Measurements from ENCODE around the gene SUPT6H. TPM values are rescaled to one million over a fixed set of nuclear protein-coding genes. Genes with fewer than 3 reads are reported as not detected.
A peak's percentile ranks its signal among the peaks of the same experiment; 100 is the strongest.
"Not testable (repeated sequence)": the region's sequence is repeated elsewhere in the genome, so short reads cannot be mapped to it uniquely, and the experiment has no call there.

The SUPT6H gene
- polyA plus RNA-seq, 6 donors from 2014 or later = 4.6 to 19.5 (median 7.4) TPM

DNA sequence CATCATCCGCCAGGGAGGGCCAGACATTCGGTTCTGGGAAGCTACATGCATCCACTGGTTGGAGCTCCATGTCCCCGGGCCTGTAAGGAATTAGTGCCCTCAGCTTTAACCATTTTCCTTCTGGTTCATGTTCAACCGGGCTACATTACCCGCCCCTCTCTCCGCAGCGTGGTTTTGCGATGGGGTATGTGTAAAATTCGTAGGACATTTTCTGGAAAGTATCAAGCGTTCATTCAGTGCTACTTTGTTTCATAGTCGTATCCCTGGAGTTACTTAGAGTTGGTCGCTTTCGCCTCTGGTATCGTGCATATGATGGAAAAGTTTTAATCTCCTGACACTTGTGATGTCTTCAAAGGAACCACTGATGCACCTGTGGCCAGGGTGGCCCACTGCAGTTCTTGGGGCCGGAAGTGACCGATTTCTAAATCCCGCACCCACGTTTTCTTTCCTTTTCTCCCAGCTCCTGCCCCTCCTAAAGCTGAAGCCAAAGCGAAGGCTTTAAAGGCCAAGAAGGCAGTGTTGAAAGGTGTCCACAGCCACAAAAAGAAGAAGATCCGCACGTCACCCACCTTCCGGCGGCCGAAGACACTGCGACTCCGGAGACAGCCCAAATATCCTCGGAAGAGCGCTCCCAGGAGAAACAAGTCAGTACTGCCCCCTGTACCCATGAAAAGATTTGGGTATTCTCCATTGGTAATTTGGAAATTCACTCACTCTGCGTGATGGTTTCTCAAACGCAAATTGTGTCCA is 58.4 kb downstream of the SUPT6H start:
- peak overlapping the region; percentile 96 to 99 (median 98) for H3K27ac Mint-ChIP-seq
- H3K4me1 Mint-ChIP-seq = peaks cover 44 to 63% (median 55%) of the 10 kb centered on the region in 3 donors
- H3K9me3 Mint-ChIP-seq = no peaks in the 10 kb centered on the region
- H3K27me3 Mint-ChIP-seq = no peaks in the 10 kb centered on the region
- H3K36me3 Mint-ChIP-seq = peaks cover 10 to 16% of the 10 kb centered on the region in 2 donors
- DNase-seq (no peak), ATAC-seq (ENCODE audit: low read depth in 2 of 2) (no peak)
- peak overlapping the region; percentile 92 to 100 (median 99) for H3K4me3 Mint-ChIP-seq

DNA sequence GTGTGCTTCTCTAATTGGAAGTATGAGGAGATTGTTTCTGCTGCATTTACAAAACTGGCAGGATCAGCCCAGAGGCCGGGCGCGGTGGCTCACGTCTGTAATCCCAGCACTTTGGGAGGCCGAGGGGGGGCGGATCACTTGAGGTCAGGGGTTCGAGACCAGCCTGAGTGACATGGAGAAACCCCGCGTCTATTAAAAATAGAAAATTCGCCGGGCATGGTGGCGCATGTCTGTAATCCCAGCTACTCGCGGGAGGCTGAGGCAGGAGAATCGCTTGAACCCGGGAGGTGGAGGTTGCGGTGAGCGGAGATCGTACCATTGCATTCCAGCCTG is 59.0 kb downstream of the SUPT6H start:
- H3K27me3 Mint-ChIP-seq; ATAC-seq (ENCODE audit: low read depth in 2 of 2); H3K9me3 Mint-ChIP-seq; DNase-seq: not testable (repeated sequence)
- Mint-ChIP-seq H3K27ac (peak overlapping the region in 5 of 6 donors; percentile 91 to 99 (median 98)), H3K4me3 (peak overlapping the region; percentile 92 to 100 (median 99)), H3K4me1 (peaks cover 49 to 66% (median 59%) of the 10 kb centered on the region in 3 donors), H3K36me3 (peaks cover 10 to 16% of the 10 kb centered on the region in 2 donors)

DNA sequence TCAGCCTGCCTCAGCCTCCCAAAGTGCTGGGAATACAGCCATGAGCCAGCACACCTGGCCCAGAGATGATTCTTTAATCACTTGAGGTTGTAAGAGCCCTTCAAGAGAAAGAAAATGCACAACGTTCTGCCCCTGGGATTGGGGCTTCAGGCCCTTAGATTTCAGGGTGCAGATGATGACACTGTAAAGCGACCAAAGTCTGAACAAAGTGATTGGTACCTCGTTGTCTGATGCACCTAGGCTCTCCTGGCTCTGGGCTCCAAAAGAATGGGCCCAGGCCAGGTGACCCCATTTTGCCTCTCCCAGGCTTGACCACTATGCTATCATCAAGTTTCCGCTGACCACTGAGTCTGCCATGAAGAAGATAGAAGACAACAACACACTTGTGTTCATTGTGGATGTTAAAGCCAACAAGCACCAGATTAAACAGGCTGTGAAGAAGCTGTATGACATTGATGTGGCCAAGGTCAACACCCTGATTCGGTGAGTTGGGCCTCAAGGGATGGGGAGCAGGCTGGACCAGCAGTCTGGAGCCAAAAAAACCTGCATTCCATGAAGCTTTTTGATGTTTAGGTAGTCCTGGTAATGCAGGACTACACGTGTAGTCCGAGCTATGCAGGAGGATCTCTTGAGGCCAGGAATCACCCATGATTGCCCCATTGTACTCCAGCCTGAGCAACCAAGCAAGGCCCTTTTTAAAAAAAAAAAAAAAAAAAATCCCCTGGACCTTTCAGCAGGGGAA is 60.6 kb downstream of the SUPT6H start:
- Mint-ChIP-seq H3K36me3 (peaks cover 10 to 16% of the 10 kb centered on the region in 2 donors), H3K27me3 (no peaks in the 10 kb centered on the region)

DNA sequence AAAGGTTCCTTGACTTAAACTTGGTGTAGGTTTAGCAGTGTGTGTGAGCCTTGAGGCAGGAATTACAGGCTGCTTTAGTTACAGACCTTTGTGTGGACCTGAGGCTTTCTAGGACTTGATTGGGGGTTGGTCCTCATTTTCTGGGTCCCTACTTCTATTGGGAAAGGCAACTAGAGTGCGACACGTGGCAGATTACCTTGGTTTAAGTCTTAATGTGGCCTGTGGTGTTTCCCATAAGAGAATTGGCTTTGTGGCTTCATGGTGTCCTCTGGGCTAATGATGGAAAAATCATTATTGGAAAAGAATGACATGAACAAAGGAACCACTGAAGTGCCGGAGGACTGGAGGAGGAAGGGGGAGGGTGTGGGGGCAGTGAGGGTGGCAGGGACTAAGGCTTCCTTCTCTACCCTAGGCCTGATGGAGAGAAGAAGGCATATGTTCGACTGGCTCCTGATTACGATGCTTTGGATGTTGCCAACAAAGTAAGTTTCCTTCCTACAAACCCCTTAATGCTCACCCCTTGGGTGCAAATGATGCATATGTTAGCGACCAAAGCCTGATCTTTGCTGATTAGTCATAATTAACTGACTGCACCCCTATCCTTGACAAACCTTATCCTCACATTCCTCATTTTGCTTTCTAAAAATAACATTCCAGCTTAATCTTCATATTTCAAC is 61.3 kb downstream of the SUPT6H start:
- no peaks in the 10 kb centered on the region for H3K9me3 Mint-ChIP-seq
- H3K27ac Mint-ChIP-seq = peak overlapping the region in 2 of 6 donors; percentile 57 to 92
- H3K4me1 Mint-ChIP-seq = peaks cover 59 to 74% (median 66%) of the 10 kb centered on the region in 3 donors
- no peak for ATAC-seq (ENCODE audit: low read depth in 2 of 2)
- peak overlapping the region in 6 of 8 donors; percentile 15 to 91 (median 28) for H3K4me3 Mint-ChIP-seq
- no peak for DNase-seq
- H3K27me3 Mint-ChIP-seq = no peaks in the 10 kb centered on the region
- peaks cover 10 to 16% of the 10 kb centered on the region in 2 donors for H3K36me3 Mint-ChIP-seq

More for the DNA sequence above, 60.6 kb downstream of the SUPT6H start:
- H3K4me1 Mint-ChIP-seq = peaks cover 60 to 72% (median 66%) of the 10 kb centered on the region in 3 donors
- no peaks in the 10 kb centered on the region for H3K9me3 Mint-ChIP-seq
- peak overlapping the region in 5 of 8 donors; percentile 19 to 95 (median 63) for H3K4me3 Mint-ChIP-seq
- ATAC-seq (ENCODE audit: low read depth in 2 of 2) = no peak
- DNase-seq = no peak
- H3K27ac Mint-ChIP-seq = peak overlapping the region in 3 of 6 donors; percentile 38 to 83 (median 70)

DNA sequence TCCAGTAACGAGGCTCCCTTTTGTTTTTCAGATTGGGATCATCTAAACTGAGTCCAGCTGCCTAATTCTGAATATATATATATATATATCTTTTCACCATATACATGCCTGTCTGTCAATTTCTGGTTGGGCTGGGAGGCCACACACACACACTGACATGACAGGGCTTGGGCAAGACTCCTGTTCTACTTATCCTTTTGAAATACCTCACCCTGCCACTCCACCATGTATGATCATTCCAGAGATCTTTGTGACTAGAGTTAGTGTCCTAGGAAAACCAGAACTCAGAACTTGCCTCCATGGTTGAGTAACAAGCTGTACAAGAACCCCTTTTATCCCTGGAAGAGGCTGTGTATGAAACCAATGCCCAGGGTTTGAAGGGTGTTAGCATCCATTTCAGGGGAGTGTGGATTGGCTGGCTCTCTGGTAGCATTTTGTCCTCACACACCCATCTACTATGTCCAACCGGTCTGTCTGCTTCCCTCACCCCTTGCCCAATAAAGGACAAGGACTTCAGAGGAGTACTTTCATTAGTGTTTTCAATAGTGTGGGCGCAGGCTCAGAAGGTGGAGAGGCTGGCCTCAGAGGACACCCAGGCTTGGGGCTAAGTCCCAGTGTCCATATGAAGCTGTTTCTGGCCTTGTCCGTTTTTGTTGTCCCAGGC is 62.0 kb downstream of the SUPT6H start:
- ATAC-seq (ENCODE audit: low read depth in 2 of 2); H3K27me3 Mint-ChIP-seq; DNase-seq; H3K9me3 Mint-ChIP-seq: not testable (repeated sequence)
- peaks cover 59 to 75% (median 65%) of the 10 kb centered on the region in 3 donors for H3K4me1 Mint-ChIP-seq
- H3K36me3 Mint-ChIP-seq = peaks cover 10 to 16% of the 10 kb centered on the region in 2 donors
- peak overlapping the region in 5 of 8 donors; percentile 61 to 100 (median 84) for H3K4me3 Mint-ChIP-seq
- peak overlapping the region in 3 of 6 donors; percentile 57 to 92 (median 84) for H3K27ac Mint-ChIP-seq

DNA sequence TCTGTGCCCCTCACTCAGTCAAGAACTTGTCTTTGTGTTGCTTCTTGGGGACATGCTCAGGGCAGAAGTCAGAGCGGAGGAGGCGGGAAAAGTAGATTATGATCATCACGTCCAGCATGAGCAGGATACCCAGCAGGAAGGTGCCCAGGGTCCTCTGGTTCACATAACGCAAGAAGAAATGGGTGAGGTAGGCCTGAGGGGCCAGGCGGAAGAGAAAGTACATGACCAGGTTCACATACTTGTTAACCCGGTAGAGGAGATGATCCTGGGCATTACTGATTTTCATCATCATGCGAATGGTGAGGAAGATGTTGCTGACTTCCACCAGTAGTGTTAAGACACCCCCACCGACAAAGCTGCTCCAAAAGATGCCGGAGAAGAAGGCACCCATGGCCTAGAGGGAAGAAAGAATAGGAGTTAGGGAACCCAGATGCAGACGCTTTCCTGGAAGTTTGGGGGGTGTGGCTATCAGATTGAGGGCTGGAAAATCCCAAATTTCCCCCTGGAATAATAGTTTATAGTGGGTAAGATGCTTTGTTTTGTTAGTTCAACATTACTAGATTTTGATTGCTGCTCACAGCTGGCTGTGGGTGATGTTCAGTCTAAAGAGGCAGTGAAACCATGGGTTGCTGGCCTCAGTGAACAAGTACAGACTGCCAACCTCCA is 62.6 kb downstream of the SUPT6H start:
- DNase-seq (no peak), ATAC-seq (ENCODE audit: low read depth in 2 of 2) (no peak)
- Mint-ChIP-seq H3K4me3 (peak overlapping the region; percentile 80 to 100 (median 86)), H3K4me1 (peaks cover 58 to 77% (median 65%) of the 10 kb centered on the region in 3 donors), H3K9me3 (no peaks in the 10 kb centered on the region), H3K27me3 (no peaks in the 10 kb centered on the region), H3K27ac (peak overlapping the region; percentile 16 to 92 (median 80)), H3K36me3 (peaks cover 10 to 16% of the 10 kb centered on the region in 2 donors)

DNA sequence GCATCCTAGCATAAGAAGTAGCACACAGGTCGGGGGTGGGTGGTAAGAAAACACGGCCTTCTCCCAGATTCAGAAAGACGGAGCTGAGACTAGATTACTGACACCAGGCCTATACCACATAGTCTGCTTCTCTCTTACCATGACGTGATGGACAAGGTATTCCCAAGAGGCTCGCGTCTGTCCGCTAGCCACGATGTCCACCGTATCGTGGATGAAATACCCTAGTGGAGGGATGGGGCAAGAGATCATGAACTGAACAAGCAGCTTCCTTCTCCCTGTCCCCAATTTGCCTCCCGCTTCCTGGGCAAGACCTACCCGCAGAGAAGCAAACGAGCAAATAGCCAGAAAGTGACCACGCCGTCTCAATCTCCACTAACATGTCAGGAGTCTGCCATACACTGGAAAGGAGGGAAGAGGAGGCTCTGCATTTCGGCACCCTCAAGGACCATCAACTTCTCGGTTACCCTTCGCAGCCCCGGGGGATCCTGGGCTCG is 63.2 kb downstream of the SUPT6H start:
- peak overlapping the region; percentile 80 to 100 (median 86) for H3K4me3 Mint-ChIP-seq
- peak overlapping the region; percentile 69 to 92 (median 82) for H3K27ac Mint-ChIP-seq
- H3K36me3 Mint-ChIP-seq = peaks cover 10 to 11% of the 10 kb centered on the region in 2 donors
- no peak for DNase-seq
- H3K4me1 Mint-ChIP-seq = peaks cover 56 to 75% (median 64%) of the 10 kb centered on the region in 3 donors
- no peaks in the 10 kb centered on the region for H3K9me3 Mint-ChIP-seq
- no peaks in the 10 kb centered on the region for H3K27me3 Mint-ChIP-seq
- no peak for ATAC-seq (ENCODE audit: low read depth in 2 of 2)

DNA sequence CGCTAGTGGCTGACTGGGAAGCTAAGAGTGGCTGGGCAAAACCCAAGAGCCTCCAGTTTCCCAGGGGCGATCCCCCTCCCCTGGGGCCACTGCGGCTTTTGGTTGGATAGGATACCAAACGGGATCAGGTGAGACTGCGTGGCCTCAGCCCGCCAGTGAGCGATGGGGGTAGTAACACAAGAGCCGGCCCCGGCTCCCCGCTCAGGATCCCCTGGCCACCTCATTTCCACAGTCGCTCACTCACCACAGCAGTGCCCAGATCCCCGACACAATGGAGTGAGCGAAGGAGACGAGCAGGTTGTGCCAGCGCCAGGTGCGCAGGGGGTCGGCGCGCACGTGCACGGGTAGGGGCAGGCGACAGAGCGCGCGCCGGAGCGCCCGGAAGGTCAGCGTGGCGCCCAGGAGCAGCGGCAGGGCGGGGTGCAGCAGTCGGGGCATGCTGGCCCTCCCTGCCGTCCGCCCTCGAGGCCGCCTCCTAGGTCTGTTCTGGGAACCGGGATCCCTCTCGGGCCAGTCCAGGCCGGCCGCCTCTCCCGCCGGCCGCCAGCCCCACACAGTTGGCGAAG is 63.7 kb downstream of the SUPT6H start:
- ATAC-seq (ENCODE audit: low read depth in 2 of 2) (no peak), DNase-seq (no peak)
- Mint-ChIP-seq H3K9me3 (no peaks in the 10 kb centered on the region), H3K36me3 (peaks cover 6 to 10% of the 10 kb centered on the region in 2 donors), H3K4me3 (peak overlapping the region; percentile 80 to 100 (median 88)), H3K27me3 (no peaks in the 10 kb centered on the region), H3K4me1 (peaks cover 56 to 71% (median 59%) of the 10 kb centered on the region in 3 donors), H3K27ac (peak overlapping the region in 5 of 6 donors; percentile 22 to 92 (median 82))

DNA sequence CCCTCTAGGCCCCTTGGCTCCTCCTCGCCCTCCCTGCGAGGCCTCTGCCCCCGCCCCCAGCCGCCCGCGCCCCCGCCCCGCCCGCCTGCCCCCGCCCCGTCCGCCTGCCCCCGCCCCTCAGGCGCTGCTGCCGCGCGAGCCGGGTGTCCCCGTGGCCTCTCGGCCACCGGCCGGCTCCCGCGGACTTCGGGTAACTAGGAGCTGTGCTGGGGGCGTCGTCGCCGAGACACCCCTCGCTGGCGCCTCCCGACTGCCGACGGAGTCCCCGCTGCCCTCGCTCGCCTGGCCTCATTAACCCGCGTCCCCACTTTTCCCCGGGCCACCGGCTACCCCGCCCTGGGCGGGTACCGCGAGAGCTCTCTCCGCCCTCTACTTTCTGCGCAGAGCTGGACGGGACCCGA is 64.2 kb downstream of the SUPT6H start, which contains the start of gene TLCD1:
Gene TLCD1 (minus strand): TSS at position 8 of the 401 bp plus-strand sequence. CDS start 136 bp downstream, outside the sequence.
- H3K4me3 Mint-ChIP-seq = peak within 1 kb of the TSS; percentile 95 to 100 (median 97)
- peaks cover 6 to 10% of the 10 kb centered on the region in 2 donors for H3K36me3 Mint-ChIP-seq
- peaks cover 55 to 71% (median 58%) of the 10 kb centered on the region in 3 donors for H3K4me1 Mint-ChIP-seq
- DNase-seq (peak; percentile 71), ATAC-seq (ENCODE audit: low read depth in 2 of 2) (peak; percentile 20 to 24)
- no peaks in the 10 kb centered on the region for H3K27me3 Mint-ChIP-seq
- peak within 1 kb of the TSS; percentile 99 to 100 (median 100) for H3K27ac Mint-ChIP-seq
- no peaks in the 10 kb centered on the region for H3K9me3 Mint-ChIP-seq

DNA sequence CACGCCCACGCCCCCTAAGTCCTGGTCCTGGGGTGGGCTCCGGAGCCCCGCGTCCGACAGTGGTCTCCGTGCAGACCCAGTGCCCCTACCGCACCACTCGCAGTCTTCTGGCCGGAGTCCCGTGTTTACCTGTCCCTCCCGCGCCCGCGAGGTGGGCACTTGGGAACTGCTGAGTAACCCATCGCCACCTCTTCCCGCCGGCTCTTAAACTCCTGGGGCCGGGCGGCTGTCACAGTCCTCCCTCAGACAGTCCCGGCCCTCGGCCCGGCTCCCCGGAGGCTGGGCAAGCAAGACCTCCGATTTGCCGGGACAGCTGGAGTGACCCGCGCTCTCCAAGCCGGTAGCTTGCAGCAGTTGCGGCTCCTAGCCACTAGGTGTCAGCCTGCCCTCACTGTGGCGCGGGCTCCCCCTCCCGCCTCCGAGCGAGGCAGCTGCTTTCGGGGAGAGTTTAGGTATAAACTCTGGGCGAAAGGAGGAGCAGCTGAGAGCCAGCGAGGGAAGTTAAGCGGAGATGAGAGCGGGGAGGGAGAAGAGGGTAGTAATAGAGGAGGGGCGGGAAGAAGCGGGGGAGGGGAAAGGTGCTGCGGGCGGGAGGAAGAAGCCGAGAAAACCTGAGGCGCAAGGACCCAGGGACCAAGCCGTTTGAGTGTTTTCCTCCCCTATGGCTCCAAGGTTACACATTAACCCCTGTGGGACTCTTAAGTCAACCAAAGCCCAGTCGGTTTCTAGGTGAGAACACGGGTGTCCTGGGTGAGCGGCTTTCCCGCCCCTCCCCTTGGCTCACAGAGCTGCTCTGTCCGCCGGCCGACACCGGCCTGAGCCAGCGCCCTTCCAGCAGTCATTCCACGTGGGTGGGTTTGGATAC is 64.9 kb downstream of the SUPT6H start:
- Mint-ChIP-seq H3K36me3 (peaks cover 6 to 10% of the 10 kb centered on the region in 2 donors), H3K27me3 (no peaks in the 10 kb centered on the region), H3K4me3 (peak overlapping the region; percentile 95 to 100 (median 97)), H3K9me3 (no peaks in the 10 kb centered on the region), H3K27ac (peak overlapping the region; percentile 99 to 100 (median 100)), H3K4me1 (peaks cover 52 to 68% (median 58%) of the 10 kb centered on the region in 3 donors)
- ATAC-seq (ENCODE audit: low read depth in 2 of 2) (peak; percentile 29 to 30), DNase-seq (peak; percentile 89)

Data from naive B cell (primary cell).